ENCODE data around the gene RNF43.

DNA sequence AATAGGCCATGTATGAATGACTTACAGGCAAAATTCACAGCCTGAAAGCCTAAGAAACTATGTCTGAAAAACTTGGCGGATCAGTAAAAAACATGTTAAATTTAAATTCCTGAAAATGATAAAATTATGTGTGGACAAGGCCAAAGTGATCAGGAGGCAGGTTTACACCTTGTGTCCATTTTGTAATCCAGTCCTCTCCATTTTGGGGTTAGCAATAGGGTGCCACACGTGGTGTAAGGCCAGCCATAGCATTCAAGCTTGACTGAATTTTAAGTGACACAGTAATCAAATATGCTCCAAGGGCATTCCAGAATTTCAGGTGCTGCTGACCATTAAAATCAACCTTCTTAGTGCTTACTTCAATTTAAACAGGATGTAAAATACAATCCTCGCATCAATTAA, 2.7 kb downstream of the RNF43 start:
- TF ChIP-seq, protein P1, sequence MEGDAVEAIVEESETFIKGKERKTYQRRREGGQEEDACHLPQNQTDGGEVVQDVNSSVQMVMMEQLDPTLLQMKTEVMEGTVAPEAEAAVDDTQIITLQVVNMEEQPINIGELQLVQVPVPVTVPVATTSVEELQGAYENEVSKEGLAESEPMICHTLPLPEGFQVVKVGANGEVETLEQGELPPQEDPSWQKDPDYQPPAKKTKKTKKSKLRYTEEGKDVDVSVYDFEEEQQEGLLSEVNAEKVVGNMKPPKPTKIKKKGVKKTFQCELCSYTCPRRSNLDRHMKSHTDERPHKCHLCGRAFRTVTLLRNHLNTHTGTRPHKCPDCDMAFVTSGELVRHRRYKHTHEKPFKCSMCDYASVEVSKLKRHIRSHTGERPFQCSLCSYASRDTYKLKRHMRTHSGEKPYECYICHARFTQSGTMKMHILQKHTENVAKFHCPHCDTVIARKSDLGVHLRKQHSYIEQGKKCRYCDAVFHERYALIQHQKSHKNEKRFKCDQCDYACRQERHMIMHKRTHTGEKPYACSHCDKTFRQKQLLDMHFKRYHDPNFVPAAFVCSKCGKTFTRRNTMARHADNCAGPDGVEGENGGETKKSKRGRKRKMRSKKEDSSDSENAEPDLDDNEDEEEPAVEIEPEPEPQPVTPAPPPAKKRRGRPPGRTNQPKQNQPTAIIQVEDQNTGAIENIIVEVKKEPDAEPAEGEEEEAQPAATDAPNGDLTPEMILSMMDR (IDR thresholded peaks at IDR 0.05), result no peak
- no peak for TF ChIP-seq POLR2A (IDR thresholded peaks at IDR 0.05)

All from body of pancreas (tissue), 4 donors.